Measurements from ENCODE around the gene RACGAP1. TPM values are rescaled to one million over a fixed set of nuclear protein-coding genes. Genes with fewer than 3 reads are reported as not detected.
A peak's percentile ranks its signal among the peaks of the same experiment; 100 is the strongest.

RACGAP1 gene
- total RNA-seq, 4 donors from 2014 or later, result 10.5 to 23.7 (median 13.1) TPM

DNA sequence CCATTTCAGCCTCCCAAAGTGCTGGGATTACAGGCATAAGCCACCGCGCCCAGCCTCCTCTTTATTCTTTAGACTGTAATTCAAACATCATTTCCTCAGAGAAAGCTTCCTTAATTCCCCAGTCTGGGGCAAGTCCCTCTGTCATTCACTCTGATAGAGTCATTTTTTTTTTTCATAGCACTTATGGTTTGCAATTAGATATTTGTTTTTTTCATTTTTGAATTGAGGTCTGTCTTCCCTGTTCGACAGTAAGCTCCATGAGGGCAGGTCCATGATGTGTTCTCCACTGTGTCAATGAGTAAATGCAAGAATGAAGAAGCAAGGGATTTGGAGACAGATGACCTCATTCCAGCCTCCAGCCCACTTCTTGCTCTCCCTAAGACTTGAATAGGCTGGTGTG is 44.2 kb upstream of the RACGAP1 start:
- TF ChIP-seq POLR2A (IDR thresholded peaks at IDR 0.05), result no peak
- TF ChIP-seq, protein P1, sequence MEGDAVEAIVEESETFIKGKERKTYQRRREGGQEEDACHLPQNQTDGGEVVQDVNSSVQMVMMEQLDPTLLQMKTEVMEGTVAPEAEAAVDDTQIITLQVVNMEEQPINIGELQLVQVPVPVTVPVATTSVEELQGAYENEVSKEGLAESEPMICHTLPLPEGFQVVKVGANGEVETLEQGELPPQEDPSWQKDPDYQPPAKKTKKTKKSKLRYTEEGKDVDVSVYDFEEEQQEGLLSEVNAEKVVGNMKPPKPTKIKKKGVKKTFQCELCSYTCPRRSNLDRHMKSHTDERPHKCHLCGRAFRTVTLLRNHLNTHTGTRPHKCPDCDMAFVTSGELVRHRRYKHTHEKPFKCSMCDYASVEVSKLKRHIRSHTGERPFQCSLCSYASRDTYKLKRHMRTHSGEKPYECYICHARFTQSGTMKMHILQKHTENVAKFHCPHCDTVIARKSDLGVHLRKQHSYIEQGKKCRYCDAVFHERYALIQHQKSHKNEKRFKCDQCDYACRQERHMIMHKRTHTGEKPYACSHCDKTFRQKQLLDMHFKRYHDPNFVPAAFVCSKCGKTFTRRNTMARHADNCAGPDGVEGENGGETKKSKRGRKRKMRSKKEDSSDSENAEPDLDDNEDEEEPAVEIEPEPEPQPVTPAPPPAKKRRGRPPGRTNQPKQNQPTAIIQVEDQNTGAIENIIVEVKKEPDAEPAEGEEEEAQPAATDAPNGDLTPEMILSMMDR (IDR thresholded peaks at IDR 0.05), result no peak
- no peak for TF ChIP-seq POLR2AphosphoS5 (IDR thresholded peaks at IDR 0.05)
- TF ChIP-seq EP300 (IDR thresholded peaks at IDR 0.05), result no peak
- H3K36me3 ChIP-seq, result no peaks in the 10 kb centered on the region
- no peak overlapping the region for H3K4me3 ChIP-seq
- ATAC-seq, result no peak
- no peaks in the 10 kb centered on the region for H3K9me3 ChIP-seq
- 80 to 93% methylated on average over 1 to 3 of the region's 3 CpGs for WGBS, 2 donors (ENCODE audit: low coverage in 1 of 2)
- no peaks in the 10 kb centered on the region for H3K27me3 ChIP-seq
- peaks cover 0 to 24% (median 0%) of the 10 kb centered on the region in 3 donors for H3K4me1 ChIP-seq
- H3K27ac ChIP-seq, result no peak overlapping the region

GRCh38 chr12:50069069-50069468 is 43.8 kb upstream of the RACGAP1 start:
- Histone ChIP-seq H3K9me3 (no peaks in the 10 kb centered on the region), H3K4me1 (peaks cover 0 to 24% (median 0%) of the 10 kb centered on the region in 3 donors), H3K36me3 (no peaks in the 10 kb centered on the region), H3K4me3 (no peak overlapping the region), H3K27ac (no peak overlapping the region), H3K27me3 (no peaks in the 10 kb centered on the region)
- TF ChIP-seq POLR2A (IDR thresholded peaks at IDR 0.05) (no peak), EP300 (IDR thresholded peaks at IDR 0.05) (no peak), POLR2AphosphoS5 (IDR thresholded peaks at IDR 0.05) (no peak)
- TF ChIP-seq, protein P1 (IDR thresholded peaks at IDR 0.05), result no peak
- no peak for ATAC-seq
- 90 to 96% methylated on average over 4 to 5 of the region's 5 CpGs for WGBS, 2 donors (ENCODE audit: low coverage in 1 of 2)

DNA sequence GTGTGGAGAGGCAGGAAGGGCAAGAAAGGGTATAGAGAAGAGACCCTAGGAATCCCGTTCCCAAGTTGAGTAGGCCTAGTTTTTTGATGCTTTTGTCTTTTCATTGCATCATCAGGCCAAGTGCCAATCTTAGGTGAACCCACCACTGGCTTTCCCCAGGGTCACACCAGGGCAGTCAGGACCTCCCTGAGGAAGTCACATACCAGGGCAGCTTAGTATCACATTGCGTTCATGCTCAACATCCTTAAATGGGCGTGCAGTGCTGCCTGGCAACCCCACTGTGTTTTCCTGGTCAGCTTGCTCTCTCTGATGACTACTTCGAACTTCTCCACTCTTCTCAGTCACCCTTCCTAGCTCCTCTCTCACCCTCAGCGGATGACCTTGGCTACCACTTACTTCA is 41.1 kb upstream of the RACGAP1 start:
- Histone ChIP-seq H3K27me3 (no peaks in the 10 kb centered on the region), H3K4me1 (peaks cover 0 to 24% (median 0%) of the 10 kb centered on the region in 3 donors), H3K9me3 (no peaks in the 10 kb centered on the region), H3K36me3 (no peaks in the 10 kb centered on the region), H3K27ac (peak overlapping the region in 3 of 4 donors; percentile 32 to 45 (median 43)), H3K4me3 (no peak overlapping the region)
- TF ChIP-seq, protein P1 (IDR thresholded peaks at IDR 0.05), result no peak
- TF ChIP-seq EP300 (IDR thresholded peaks at IDR 0.05), result no peak
- TF ChIP-seq POLR2A (IDR thresholded peaks at IDR 0.05), result no peak
- TF ChIP-seq POLR2AphosphoS5 (IDR thresholded peaks at IDR 0.05), result no peak
- peak; percentile 76 for ATAC-seq
- 27 to 39% methylated on average over 3 to 5 of the region's 5 CpGs for WGBS, 2 donors (ENCODE audit: low coverage in 1 of 2)

DNA sequence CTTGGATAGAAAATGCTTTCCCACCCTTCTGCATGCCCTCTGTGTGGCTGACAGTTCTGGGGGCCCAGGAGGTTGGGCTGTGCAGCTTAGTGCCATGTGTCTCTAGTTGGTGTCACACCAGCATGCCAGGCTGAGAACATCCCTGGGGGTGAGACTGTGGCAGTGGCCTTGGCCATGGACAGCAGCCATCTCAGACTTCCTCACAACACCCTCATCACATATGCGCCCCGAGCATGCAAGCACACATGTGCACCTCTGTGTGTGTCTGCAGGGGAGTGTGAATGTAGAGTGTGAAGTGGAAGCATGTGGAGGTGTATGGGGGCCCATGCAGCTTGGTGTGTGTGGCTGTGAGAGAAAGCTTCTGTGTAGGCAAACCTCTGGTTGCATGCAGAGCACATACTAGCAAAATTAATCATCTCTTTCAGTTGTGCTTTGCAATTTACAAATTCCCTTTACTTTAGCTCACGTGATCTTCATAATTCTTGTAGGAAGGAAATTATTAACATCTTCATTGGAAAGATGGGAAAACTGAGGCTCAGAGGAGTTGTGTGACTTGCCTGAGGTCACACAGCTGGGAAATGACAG is 40.5 kb upstream of the RACGAP1 start:
- Histone ChIP-seq H3K36me3 (no peaks in the 10 kb centered on the region), H3K4me3 (no peak overlapping the region), H3K9me3 (no peaks in the 10 kb centered on the region), H3K27me3 (no peaks in the 10 kb centered on the region), H3K4me1 (peaks cover 0 to 22% (median 0%) of the 10 kb centered on the region in 3 donors), H3K27ac (peak overlapping the region in 2 of 4 donors; percentile 32 to 40)
- WGBS, 2 donors (ENCODE audit: low coverage in 1 of 2), result 67 to 73% methylated on average over 1 to 2 of the region's 3 CpGs
- TF ChIP-seq EP300 (IDR thresholded peaks at IDR 0.05) (no peak), POLR2AphosphoS5 (IDR thresholded peaks at IDR 0.05) (no peak), POLR2A (IDR thresholded peaks at IDR 0.05) (no peak)
- TF ChIP-seq, protein P1 (IDR thresholded peaks at IDR 0.05), result no peak
- ATAC-seq, result no peak

Measured in gastroesophageal sphincter (tissue), 4 donors.